GM21360 (cell line): ENCODE measurements around the gene HACL1.

Source experiments
- ATAC-seq: cut with Tn5 transposase; IDR thresholded peaks from one replicate; pipeline ENCODE4 v1.9.1; 2021; ENCODE audit warnings: mild to moderate bottlenecking, moderate library complexity; ENCODE audit not compliant: unreplicated experiment

HACL1 gene

GRCh38 chr3:15528854-15529537 lies 72.4 kb downstream of the HACL1 start:
- no peak for ATAC-seq

GRCh38 chr3:15527031-15527459 lies 74.3 kb downstream of the HACL1 start:
- ATAC-seq: no peak

- no peak for ATAC-seq
Measured at GRCh38 chr3:15525790-15526189, 75.6 kb downstream of the HACL1 start.

- ATAC-seq: no peak
Measured at GRCh38 chr3:15523660-15524417, 77.5 kb downstream of the HACL1 start.

GRCh38 chr3:15522016-15522415 lies 79.4 kb downstream of the HACL1 start:
- ATAC-seq: no peak

- no peak for ATAC-seq
Measured at GRCh38 chr3:15521573-15521965, 79.8 kb downstream of the HACL1 start, which contains the start of gene COLQ. Gene COLQ, minus strand, starts transcription at chr3:15521706. Its CDS starts 81 bp downstream, at chr3:15521625.

- no peak for ATAC-seq
Measured at GRCh38 chr3:15520804-15521572, 80.4 kb downstream of the HACL1 start.

GRCh38 chr3:15520185-15520584 lies 81.2 kb downstream of the HACL1 start:
- ATAC-seq: no peak

- ATAC-seq: no peak
Measured at GRCh38 chr3:15519096-15519495, 82.3 kb downstream of the HACL1 start.

GRCh38 chr3:15514663-15515340 lies 86.6 kb downstream of the HACL1 start:
- ATAC-seq: no peak

GRCh38 chr3:15513810-15514662 lies 87.3 kb downstream of the HACL1 start:
- no peak for ATAC-seq

- no peak for ATAC-seq
Measured at GRCh38 chr3:15513116-15513515, 88.3 kb downstream of the HACL1 start.

- no peak for ATAC-seq
Measured at GRCh38 chr3:15512166-15512565, 89.2 kb downstream of the HACL1 start.

- ATAC-seq: no peak
Measured at GRCh38 chr3:15511156-15511555, 90.2 kb downstream of the HACL1 start.
